Sigmoid colon (tissue), 3 donors: ENCODE results near the gene TSKU.
A peak's percentile ranks its signal among the peaks of the same experiment; 100 is the strongest.

Source experiments
- CTCF ChIP-seq, 4 experiments: fragments of 450-650 bp in 3 of 4; fragments of 200-600 bp in 1 of 4; IDR thresholded peaks; one replicate each; pipeline ENCODE4 v1.5.1; 2016 to 2019; ENCODE audit warnings: antibody characterized with exemption in 4 of 4, mild to moderate bottlenecking in 3 of 4, moderate library complexity in 2 of 4
- POLR2A ChIP-seq, 2 donors: fragments of 450-650 bp; IDR thresholded peaks; one replicate each; pipeline ENCODE4 v1.6.1; 2016; ENCODE audit warnings: antibody characterized with exemption in 2 of 2, mild to moderate bottlenecking in 2 of 2, moderate library complexity in 2 of 2

- TF ChIP-seq CTCF (IDR thresholded peaks at IDR 0.05) = peak in 3 of 4 experiments; percentile 21 to 46 (median 41)
- no peak for TF ChIP-seq POLR2A (IDR thresholded peaks at IDR 0.05)
Observed at GRCh38 chr11:76810151-76810853, 27.1 kb downstream of the TSKU start.
